Stimulated activated naive CD8-positive, alpha-beta T cell treated with anti-CD3 and anti-CD28 coated beads, Interleukin-15, Interleukin-2, amounts not matched to agents 100 ng/mL and 50 ng/mL, for 24 hours (primary cell): Measurements from ENCODE around the gene SWT1.
"Not testable (repeated sequence)": the region's sequence is repeated elsewhere in the genome, so short reads cannot be mapped to it uniquely, and the experiment has no call there.

ENCODE experiments used
- H3K27ac Mint-ChIP-seq: one replicate; pipeline ENCODE4 v1.8.0; 2021; ENCODE audit warnings: mild to moderate bottlenecking, mixed read lengths
- H3K27me3 Mint-ChIP-seq: one replicate; pipeline ENCODE4 v1.8.0; 2021; ENCODE audit warnings: mixed read lengths
- H3K36me3 Mint-ChIP-seq: one replicate; pipeline ENCODE4 v1.8.0; 2021; ENCODE audit warnings: low read depth, mixed read lengths
- H3K4me1 Mint-ChIP-seq: one replicate; pipeline ENCODE4 v1.8.0; 2021; ENCODE audit warnings: low read depth, mixed read lengths
- H3K4me3 Mint-ChIP-seq: one replicate; pipeline ENCODE4 v1.8.0; 2021; ENCODE audit warnings: mild to moderate bottlenecking, mixed read lengths
- H3K9me3 Mint-ChIP-seq: one replicate; pipeline ENCODE4 v1.8.0; 2021; ENCODE audit warnings: mixed read lengths

The SWT1 gene

DNA sequence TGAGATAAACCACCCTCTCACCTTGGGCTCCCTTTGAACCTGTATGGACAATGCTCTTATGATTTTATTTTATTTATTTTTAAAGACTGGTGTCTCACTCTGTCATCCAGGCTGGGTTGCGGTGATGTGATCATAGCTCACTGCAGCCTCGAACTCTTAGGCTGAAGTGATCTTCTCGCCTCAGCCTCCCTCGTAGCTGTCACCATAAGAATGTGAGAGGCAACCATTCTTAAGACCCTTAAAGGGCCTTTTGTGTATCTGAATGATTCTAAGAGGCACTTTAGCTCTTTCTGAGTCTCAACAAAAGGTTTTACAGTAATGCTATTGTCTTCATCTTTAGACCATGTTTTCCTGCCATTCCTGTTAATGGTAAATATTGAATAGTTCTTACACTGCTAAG, 93.1 kb downstream of the SWT1 start:
- no peak overlapping the region for H3K4me3 Mint-ChIP-seq
- H3K4me1 Mint-ChIP-seq = no peaks in the 10 kb centered on the region
- no peaks in the 10 kb centered on the region for H3K27me3 Mint-ChIP-seq
- peaks cover 4% of the 10 kb centered on the region for H3K36me3 Mint-ChIP-seq
- H3K27ac Mint-ChIP-seq = no peak overlapping the region
- H3K9me3 Mint-ChIP-seq = no peaks in the 10 kb centered on the region

DNA sequence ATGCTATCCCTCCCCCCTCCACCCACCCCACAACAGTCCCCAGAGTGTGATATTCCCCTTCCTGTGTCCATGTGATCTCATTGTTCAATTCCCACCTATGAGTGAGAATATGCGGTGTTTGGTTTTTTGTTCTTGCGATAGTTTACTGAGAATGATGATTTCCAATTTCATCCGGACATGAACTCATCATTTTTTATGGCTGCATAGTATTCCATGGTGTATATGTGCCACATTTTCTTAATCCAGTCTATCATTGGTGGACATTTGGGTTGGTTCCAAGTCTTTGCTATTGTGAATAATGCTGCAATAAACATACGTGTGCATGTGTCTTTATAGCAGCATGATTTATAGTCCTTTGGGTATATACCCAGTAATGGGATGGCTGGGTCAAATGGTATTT, 95.0 kb downstream of the SWT1 start:
- H3K27ac Mint-ChIP-seq, H3K4me3 Mint-ChIP-seq, H3K36me3 Mint-ChIP-seq, H3K9me3 Mint-ChIP-seq, H3K27me3 Mint-ChIP-seq, H3K4me1 Mint-ChIP-seq: not testable (repeated sequence)

DNA sequence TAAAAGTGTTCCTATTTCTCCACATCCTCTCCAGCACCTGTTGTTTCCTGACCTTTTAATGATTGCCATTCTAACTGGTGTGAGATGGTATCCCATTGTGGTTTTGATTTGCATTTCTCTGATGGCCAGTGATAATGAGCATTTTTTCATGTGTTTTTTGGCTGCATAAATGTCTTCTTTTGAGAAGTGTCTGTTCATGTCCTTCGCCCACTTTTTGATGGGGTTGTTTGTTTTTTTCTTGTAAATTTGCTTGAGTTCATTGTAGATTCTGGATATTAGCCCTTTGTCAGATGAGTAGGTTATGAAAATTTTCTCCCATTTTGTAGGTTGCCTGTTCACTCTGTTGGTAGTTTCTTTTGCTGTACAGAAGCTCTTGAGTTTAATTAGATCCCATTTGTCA, 95.4 kb downstream of the SWT1 start:
- H3K27me3 Mint-ChIP-seq, H3K4me3 Mint-ChIP-seq, H3K4me1 Mint-ChIP-seq, H3K27ac Mint-ChIP-seq, H3K36me3 Mint-ChIP-seq, H3K9me3 Mint-ChIP-seq: not testable (repeated sequence)

DNA sequence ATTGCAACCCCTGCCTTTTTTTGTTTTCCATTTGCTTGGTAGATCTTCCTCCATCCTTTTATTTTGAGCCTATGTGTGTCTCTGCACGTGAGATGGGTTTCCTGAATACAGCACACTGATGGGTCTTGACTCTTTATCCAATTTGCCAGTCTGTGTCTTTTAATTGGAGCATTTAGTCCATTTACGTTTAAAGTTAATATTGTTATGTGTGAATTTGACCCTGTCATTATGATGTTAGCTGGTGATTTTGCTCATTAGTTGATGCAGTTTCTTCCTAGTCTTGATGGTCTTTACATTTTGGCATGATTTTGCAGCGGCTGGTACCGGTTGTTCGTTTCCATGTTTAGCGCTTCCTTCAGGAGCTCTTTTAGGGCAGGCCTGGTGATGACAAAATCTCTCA, 98.6 kb downstream of the SWT1 start:
- H3K36me3 Mint-ChIP-seq, H3K27me3 Mint-ChIP-seq: not testable (repeated sequence)

DNA sequence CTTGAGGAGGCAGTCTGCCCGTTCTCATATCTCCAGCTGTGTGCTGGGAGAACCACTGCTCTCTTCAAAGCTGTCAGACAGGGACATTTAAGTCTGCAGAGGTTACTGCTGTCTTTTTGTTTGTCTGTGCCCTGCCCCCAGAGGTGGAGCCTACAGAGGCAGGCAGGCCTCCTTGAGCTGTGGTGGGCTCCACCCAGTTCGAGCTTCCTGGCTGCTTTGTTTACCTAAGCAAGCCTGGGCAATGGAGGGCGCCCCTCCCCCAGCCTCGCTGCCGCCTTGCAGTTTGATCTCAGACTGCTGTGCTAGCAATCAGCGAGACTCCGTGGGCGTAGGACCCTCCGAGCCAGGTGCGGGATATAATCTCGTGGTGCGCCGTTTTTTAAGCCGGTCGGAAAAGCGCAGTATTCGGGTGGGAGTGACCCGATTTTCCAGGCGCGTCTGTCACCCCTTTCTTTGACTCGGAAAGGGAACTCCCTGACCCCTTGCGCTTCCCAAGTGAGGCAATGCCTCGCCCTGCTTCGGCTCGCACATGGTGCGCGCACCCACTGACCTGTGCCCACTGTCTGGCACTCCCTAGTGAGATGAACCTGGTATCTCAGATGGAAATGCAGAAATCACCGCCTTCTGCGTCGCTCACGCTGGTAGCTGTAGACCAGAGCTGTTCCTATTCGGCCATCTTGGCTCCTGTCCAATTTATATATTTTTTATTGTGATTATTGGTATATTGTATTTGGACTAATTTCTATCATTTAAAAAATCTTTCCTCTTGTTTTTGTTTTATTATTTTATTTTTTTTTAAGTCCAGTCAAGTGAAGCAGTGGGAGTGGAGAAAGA, 100.4 kb downstream of the SWT1 start:
- H3K27me3 Mint-ChIP-seq, H3K27ac Mint-ChIP-seq, H3K36me3 Mint-ChIP-seq, H3K4me1 Mint-ChIP-seq: not testable (repeated sequence)
- Mint-ChIP-seq H3K4me3 (peak overlapping the region; percentile 62), H3K9me3 (peaks cover 10% of the 10 kb centered on the region)

More for the DNA sequence above, 98.6 kb downstream of the SWT1 start:
- not testable (repeated sequence) for H3K4me3 Mint-ChIP-seq, H3K27ac Mint-ChIP-seq, H3K4me1 Mint-ChIP-seq
- H3K9me3 Mint-ChIP-seq = peaks cover 10% of the 10 kb centered on the region

DNA sequence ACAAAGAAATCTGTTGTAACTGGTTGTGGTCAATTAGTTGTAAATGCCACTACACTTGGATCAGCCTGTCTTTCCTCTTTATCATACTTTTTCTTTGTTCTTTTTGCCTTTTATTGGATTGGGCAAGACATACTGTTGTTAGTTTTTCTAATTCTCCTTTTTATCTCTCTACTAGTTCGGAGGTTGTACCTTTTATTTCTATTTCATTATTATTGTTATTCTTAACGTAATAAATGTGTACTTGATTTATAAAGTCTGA, 100.9 kb downstream of the SWT1 start:
- H3K27ac Mint-ChIP-seq = no peak overlapping the region
- peak overlapping the region; percentile 62 for H3K4me3 Mint-ChIP-seq
- H3K4me1 Mint-ChIP-seq = peaks cover 3% of the 10 kb centered on the region
- peaks cover 10% of the 10 kb centered on the region for H3K9me3 Mint-ChIP-seq
- H3K27me3 Mint-ChIP-seq = no peaks in the 10 kb centered on the region
- H3K36me3 Mint-ChIP-seq = peaks cover 4% of the 10 kb centered on the region

DNA sequence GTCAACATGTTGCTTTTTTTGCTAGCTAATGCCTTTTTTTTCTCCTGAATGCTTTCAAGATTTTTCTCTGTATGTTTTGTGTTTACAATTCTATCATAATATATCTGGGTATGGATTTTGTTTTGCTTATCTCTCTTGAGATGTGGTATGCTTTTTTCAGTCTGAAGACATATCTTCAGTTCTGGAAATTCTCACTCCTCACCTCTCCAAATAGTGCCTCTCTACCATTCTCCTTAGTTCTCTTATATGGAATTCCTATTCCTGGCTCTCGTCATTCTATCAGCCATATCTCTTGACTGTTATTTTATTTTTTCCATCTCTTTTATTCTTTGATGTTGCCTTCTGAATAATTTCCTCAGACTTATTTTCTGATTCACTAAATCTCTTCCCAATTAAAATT, 101.7 kb downstream of the SWT1 start:
- H3K27ac Mint-ChIP-seq = no peak overlapping the region
- peaks cover 4% of the 10 kb centered on the region for H3K36me3 Mint-ChIP-seq
- peaks cover 10% of the 10 kb centered on the region for H3K9me3 Mint-ChIP-seq
- H3K4me1 Mint-ChIP-seq = peaks cover 3% of the 10 kb centered on the region
- H3K27me3 Mint-ChIP-seq = no peaks in the 10 kb centered on the region
- no peak overlapping the region for H3K4me3 Mint-ChIP-seq

DNA sequence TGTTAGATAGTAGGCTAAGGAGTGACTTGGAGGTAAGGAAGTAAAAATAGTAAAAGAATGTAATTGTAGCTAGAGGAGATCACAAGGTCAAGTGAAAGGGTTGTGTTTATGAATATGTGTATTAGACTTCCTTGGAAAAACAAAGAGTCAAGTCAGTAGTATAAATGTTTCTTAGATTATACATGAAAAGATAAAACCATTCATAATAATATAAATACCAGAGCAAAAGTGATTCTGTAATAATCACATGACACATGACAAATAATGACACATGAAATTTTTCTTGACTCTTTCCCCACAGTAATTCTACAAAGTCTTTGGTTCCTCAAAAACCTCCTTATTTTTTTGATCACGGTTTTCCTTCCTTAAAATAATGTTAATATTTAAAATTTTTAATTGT, 103.6 kb downstream of the SWT1 start:
- Mint-ChIP-seq H3K36me3 (no peaks in the 10 kb centered on the region), H3K27ac (no peak overlapping the region), H3K27me3 (no peaks in the 10 kb centered on the region), H3K4me1 (peaks cover 3% of the 10 kb centered on the region), H3K4me3 (no peak overlapping the region), H3K9me3 (peaks cover 10% of the 10 kb centered on the region)

DNA sequence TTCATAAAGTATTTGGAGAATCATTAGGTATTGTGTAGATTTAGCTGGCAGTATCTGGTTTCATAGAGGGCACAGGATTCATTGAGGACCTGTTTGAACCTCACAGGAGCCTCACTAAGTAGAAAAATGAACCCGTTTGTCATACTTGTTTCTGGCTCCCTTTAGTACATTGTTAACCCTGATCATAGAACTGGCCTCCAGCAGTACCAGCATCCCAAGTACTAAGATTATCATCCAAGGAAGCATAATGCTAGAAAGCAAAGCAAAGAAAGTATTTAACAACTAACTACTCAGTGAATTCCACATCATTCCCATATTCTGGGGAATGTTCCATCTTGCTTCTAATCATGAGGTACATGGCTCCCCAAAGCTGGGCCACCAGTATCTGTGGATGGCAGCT, 105.2 kb downstream of the SWT1 start:
- Mint-ChIP-seq H3K36me3 (no peaks in the 10 kb centered on the region), H3K27me3 (no peaks in the 10 kb centered on the region), H3K4me3 (no peak overlapping the region), H3K9me3 (peaks cover 10% of the 10 kb centered on the region), H3K4me1 (peaks cover 3% of the 10 kb centered on the region), H3K27ac (no peak overlapping the region)

DNA sequence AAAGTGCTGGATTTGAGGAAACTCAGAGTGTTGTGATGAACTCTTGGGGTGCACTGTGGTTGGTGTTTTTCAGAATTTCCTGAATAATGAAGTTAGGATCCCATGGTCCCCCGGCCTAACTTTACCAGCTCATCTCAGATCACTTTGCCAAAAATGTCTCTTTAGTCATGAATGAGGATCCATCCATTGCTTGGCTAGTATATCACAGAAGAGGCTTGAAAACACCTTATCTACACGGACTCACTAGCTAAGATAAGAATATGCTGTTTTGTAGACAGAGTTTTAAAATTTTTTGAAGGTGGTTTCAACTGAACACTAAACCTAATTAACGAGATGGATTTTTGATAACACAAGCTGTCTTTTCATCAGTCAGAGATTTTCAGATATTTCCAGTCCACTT, 106.3 kb downstream of the SWT1 start:
- H3K27me3 Mint-ChIP-seq = no peaks in the 10 kb centered on the region
- H3K9me3 Mint-ChIP-seq = peaks cover 10% of the 10 kb centered on the region
- no peaks in the 10 kb centered on the region for H3K36me3 Mint-ChIP-seq
- no peak overlapping the region for H3K27ac Mint-ChIP-seq
- H3K4me1 Mint-ChIP-seq = no peaks in the 10 kb centered on the region
- H3K4me3 Mint-ChIP-seq = no peak overlapping the region

DNA sequence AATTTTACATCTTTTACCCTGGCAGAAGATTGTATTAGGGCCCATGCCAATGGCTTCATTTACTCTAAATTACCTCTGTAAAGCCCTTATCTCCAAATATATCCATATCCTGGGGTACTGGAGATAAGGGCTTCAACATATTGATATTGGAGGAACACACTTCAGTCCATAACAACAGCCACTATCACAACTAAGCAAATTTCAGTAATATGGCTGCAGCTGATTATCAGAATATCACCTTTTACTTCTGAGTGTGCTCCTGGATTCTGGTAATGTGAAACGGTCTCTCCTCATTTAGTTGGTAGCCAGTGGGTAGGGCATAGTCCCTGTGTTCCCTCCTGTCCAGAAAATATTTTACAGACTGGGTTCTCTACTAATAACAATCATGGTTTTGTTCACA, 106.8 kb downstream of the SWT1 start:
- H3K4me1 Mint-ChIP-seq = no peaks in the 10 kb centered on the region
- no peak overlapping the region for H3K27ac Mint-ChIP-seq
- H3K27me3 Mint-ChIP-seq = no peaks in the 10 kb centered on the region
- no peak overlapping the region for H3K4me3 Mint-ChIP-seq
- no peaks in the 10 kb centered on the region for H3K36me3 Mint-ChIP-seq
- peaks cover 8% of the 10 kb centered on the region for H3K9me3 Mint-ChIP-seq

DNA sequence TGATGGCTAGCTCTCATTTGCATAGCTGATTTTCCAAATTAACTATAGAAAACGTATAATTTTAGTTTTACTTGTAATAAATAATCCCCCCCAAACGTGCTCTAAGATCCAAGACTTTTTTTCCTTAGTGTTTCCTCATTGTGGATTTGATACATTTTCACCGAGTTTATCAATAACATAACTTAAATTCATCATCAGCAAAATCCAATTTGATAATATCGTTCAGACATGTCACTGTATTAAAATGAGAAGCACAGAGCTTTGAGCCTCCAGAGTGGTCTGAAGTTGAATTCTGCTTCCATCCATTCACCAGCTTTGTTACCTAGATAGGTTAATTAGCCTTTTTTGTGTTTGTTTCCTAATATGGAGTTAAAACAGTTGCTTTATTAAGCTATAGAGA, 108.3 kb downstream of the SWT1 start:
- Mint-ChIP-seq H3K36me3 (no peaks in the 10 kb centered on the region), H3K27ac (no peak overlapping the region), H3K27me3 (no peaks in the 10 kb centered on the region), H3K9me3 (peaks cover 2% of the 10 kb centered on the region), H3K4me3 (no peak overlapping the region), H3K4me1 (no peaks in the 10 kb centered on the region)

DNA sequence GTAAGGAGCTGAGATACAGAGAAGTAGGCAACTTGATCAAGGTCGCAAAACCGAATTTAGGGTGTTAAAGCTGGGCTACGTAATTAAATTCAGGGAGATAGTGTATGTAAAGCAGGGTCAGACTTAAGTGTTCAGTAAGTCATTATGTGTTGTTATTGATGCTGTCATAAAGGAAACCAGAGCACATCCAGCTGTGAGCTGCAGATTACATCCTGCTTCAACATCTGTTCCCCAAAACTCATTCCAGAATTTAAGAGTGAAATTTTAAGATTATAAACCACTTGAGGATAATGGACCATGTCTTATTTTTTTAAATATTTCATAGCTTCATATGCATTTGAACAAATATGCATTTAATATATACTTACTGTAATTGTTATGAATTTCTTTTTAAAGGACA, 110.3 kb downstream of the SWT1 start:
- no peak overlapping the region for H3K27ac Mint-ChIP-seq
- H3K36me3 Mint-ChIP-seq = no peaks in the 10 kb centered on the region
- no peak overlapping the region for H3K4me3 Mint-ChIP-seq
- H3K9me3 Mint-ChIP-seq = no peaks in the 10 kb centered on the region
- H3K4me1 Mint-ChIP-seq = no peaks in the 10 kb centered on the region
- no peaks in the 10 kb centered on the region for H3K27me3 Mint-ChIP-seq

DNA sequence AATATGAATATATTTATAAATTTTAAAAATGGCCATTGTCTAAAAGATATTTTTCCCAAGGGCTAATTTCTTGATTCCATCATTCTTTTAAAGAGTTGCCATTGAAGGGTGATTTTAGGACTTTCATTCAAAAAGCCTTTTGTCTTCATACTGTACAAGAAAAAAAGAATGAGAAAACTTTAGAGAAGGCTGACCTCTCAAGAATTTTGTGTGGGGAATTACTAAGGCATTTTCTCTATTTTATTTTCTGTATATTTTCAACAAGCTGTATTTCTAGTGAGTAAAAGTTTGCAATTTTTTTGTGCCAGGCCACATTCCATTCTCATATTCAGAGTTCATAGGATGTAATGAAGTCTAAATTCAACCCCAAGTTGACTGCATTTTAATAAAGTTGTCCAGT, 110.7 kb downstream of the SWT1 start:
- Mint-ChIP-seq H3K36me3 (no peaks in the 10 kb centered on the region), H3K27me3 (no peaks in the 10 kb centered on the region), H3K4me3 (no peak overlapping the region), H3K9me3 (no peaks in the 10 kb centered on the region), H3K4me1 (no peaks in the 10 kb centered on the region), H3K27ac (no peak overlapping the region)

DNA sequence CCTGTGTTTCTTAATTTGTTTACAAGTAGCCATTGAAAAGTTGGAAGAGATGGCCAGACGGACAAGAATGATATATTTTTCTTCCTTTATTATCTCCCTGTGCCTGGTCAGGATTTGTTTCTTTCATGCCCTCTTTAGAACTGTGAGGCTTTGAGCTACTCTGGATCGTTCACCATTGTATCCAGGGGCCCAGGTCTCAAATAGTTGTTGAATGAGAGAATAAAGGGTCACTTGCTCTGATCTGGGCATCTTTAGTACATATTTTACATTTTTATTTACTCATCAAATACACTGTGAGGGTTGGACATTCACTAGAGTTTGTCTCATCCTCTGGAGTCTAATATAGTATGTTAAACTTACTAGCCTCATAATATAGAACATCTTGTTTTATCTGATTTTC, 111.4 kb downstream of the SWT1 start:
- Mint-ChIP-seq H3K36me3 (no peaks in the 10 kb centered on the region), H3K4me3 (no peak overlapping the region)

DNA sequence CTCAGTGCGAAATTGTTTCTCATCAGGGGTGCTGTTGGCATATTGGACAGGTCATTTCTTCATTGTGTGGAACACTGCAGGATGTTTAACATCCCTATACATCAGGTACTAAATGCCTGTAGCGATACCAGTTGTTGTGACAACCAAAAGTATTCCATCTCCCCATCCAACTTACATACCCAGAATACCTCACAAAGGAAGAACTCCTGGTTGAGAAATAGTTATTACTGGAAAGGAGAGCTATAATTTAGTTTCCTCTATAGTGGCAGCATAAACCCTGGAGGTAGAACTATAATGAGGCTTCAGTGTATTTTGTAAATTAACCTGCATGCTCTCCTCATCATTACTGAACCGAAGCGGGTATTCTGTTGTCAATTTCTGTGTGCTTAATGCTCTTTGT, 115.0 kb downstream of the SWT1 start:
- Mint-ChIP-seq H3K9me3 (no peaks in the 10 kb centered on the region), H3K36me3 (no peaks in the 10 kb centered on the region), H3K4me1 (no peaks in the 10 kb centered on the region), H3K27me3 (no peaks in the 10 kb centered on the region), H3K27ac (no peak overlapping the region), H3K4me3 (no peak overlapping the region)

More for the DNA sequence above, 111.4 kb downstream of the SWT1 start:
- Mint-ChIP-seq H3K4me1 (no peaks in the 10 kb centered on the region), H3K27me3 (no peaks in the 10 kb centered on the region), H3K9me3 (no peaks in the 10 kb centered on the region), H3K27ac (no peak overlapping the region)
